Measurements from ENCODE around the gene C2orf81.

GRCh38 chr2:74427551-74427950 is 6.1 kb upstream of the C2orf81 start:
- TF ChIP-seq POLR2A (IDR thresholded peaks at IDR 0.05) (no peak), CTCF (IDR thresholded peaks at IDR 0.05) (no peak)

Measured in esophagus squamous epithelium (tissue), 4 donors.